ENCODE data around the gene POR. TPM values are rescaled to one million over a fixed set of nuclear protein-coding genes. Genes with fewer than 3 reads are reported as not detected.

Gene POR
- total and polyA plus RNA-seq, 12 donors: 37.3 to 203 (median 65.5) TPM

DNA sequence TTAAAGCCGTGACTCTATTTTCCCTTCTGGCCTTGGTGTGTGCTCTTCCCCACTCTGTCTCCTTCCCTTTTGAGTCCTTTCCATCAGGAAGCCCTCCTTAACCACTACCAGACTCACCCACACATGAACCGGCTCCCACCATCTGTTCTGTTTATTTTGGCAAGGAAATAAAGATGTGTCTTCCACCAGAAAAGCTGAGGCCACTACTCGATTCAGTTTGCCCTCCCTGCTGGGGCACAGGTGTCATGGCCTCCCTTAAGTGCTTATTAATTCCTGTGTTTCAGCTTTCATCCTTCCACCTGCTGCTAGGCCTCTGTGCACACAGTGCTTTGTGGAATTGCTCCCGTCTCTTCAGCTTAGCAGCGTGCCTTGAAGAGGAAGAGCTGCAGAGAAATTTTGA, 16.7 kb downstream of the POR start:
- ATAC-seq (no peak), DNase-seq (no peak)
- peaks cover 0 to 14% (median 0%) of the 10 kb centered on the region in 11 donors for H3K9me3 ChIP-seq
- peaks cover 0 to 17% (median 6%) of the 10 kb centered on the region in 9 donors for H3K4me1 ChIP-seq
- H3K36me3 ChIP-seq: peaks cover 0 to 14% (median 0%) of the 10 kb centered on the region in 9 donors
- H3K27ac ChIP-seq: no peak overlapping the region
- WGBS, 2 donors: 64 to 84% methylated on average over 5 of the region's 5 CpGs
- intact Hi-C loops (cut with DNase I): no loop called here
- H3K4me3 ChIP-seq: no peak overlapping the region
- no peaks in the 10 kb centered on the region for H3K27me3 ChIP-seq
- TF ChIP-seq CTCF (IDR thresholded peaks at IDR 0.05): no peak

DNA sequence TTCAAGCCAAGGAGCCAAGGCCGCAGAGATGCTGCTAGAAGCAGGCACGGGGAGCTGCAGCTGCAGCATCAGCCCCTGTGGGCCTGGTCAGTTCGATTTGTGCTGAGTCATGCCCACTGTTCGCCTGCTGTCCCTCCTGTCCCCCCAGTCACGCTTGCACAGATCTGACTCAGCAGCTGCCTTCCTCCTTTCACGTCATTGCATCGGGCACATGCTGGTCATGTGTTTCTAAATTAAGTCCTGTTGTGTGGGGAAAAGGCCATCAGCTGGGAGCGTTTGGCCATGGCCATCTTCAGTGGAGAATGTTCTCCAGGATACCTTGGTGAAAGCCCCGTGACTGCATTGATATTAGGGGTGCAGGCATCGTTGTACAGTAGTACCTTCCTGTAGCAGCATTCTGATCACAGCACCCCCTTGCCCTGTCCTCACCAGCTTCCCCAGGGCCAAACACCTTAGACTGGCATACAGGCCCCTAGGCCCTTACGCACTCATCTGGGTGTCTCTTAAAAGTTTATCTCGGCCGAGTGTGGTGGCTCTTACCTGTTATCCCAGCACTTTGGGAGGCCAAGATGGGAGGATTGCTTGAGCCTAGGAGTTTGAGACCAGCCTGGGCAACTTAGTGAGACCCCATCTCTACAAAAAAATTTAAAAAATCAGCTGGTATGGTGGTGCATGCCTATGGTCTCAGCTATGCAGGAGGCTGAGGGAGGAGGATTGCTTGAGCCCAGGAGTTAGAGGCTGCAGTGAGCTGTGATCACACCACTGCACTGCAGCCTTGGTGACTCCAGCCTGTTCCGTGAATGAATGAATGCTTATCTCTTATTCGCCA, 23.2 kb downstream of the POR start:
- 59% methylated on average over 15 of the region's 15 CpGs for WGBS, 2 donors
- peak overlapping the region; percentile 17 to 67 (median 49) for H3K27ac ChIP-seq
- no peak overlapping the region for H3K4me3 ChIP-seq

DNA sequence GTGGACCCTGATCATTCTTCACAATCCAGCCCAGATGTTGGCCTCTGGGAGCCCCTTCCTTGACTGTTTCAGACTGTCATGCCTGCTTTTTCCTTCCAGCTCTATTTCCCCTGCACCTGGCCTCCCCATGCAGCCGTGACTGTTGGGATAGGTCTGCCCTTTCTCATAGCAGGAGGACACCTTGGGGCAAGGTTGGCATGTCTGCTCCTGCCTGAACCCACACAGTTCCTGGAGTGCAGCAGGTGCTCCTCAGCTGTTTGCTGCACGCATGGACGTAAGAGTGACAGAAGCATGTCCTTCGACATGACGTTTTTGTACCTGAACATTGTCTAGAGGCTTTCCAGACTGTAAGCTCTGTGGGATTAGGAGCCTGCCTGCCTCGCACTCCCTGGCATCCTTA, 24.0 kb downstream of the POR start:
- DNase-seq: no peak
- peak in 1 of 8 donors; percentile 5 for ATAC-seq

More for the DNA sequence above, 23.2 kb downstream of the POR start:
- peaks cover 0 to 32% (median 16%) of the 10 kb centered on the region in 9 donors for H3K4me1 ChIP-seq
- intact Hi-C loops (cut with DNase I): no loop called here
- peaks cover 0 to 9% (median 0%) of the 10 kb centered on the region in 11 donors for H3K9me3 ChIP-seq
- ATAC-seq (peak; percentile 74 to 94 (median 90)), DNase-seq (peak; percentile 58 to 75)
- peaks cover 0 to 17% (median 0%) of the 10 kb centered on the region in 9 donors for H3K36me3 ChIP-seq
- TF ChIP-seq CTCF (IDR thresholded peaks at IDR 0.05): no peak
- H3K27me3 ChIP-seq: no peaks in the 10 kb centered on the region

GRCh38 chr7:75943864-75944263, 28.9 kb downstream of the POR start:
- H3K4me3 ChIP-seq: no peak overlapping the region
- peaks cover 0 to 26% (median 0%) of the 10 kb centered on the region in 9 donors for H3K36me3 ChIP-seq
- H3K27ac ChIP-seq: no peak overlapping the region
- intact Hi-C loops (cut with DNase I): no loop called here
- H3K4me1 ChIP-seq: peaks cover 0 to 42% (median 18%) of the 10 kb centered on the region in 9 donors
- WGBS, 2 donors: 91 to 92% methylated on average over 6 of the region's 6 CpGs
- no peak for TF ChIP-seq CTCF (IDR thresholded peaks at IDR 0.05)
- no peaks in the 10 kb centered on the region for H3K9me3 ChIP-seq
- no peak for DNase-seq
- H3K27me3 ChIP-seq: no peaks in the 10 kb centered on the region
- no peak for ATAC-seq

More for the DNA sequence above, 24.0 kb downstream of the POR start:
- no peaks in the 10 kb centered on the region for H3K27me3 ChIP-seq
- TF ChIP-seq CTCF (IDR thresholded peaks at IDR 0.05): no peak
- WGBS, 2 donors: 90 to 91% methylated on average over 6 of the region's 6 CpGs
- H3K4me3 ChIP-seq: no peak overlapping the region
- H3K36me3 ChIP-seq: peaks cover 0 to 17% (median 0%) of the 10 kb centered on the region in 9 donors
- intact Hi-C loops (cut with DNase I): no loop called here
- H3K9me3 ChIP-seq: peaks cover 0 to 9% (median 0%) of the 10 kb centered on the region in 11 donors
- peaks cover 0 to 34% (median 16%) of the 10 kb centered on the region in 9 donors for H3K4me1 ChIP-seq
- peak overlapping the region in 2 of 10 donors; percentile 54 to 62 for H3K27ac ChIP-seq
